ENCODE data around the gene SLC7A1.
A peak's percentile ranks its signal among the peaks of the same experiment; 100 is the strongest.

DNA sequence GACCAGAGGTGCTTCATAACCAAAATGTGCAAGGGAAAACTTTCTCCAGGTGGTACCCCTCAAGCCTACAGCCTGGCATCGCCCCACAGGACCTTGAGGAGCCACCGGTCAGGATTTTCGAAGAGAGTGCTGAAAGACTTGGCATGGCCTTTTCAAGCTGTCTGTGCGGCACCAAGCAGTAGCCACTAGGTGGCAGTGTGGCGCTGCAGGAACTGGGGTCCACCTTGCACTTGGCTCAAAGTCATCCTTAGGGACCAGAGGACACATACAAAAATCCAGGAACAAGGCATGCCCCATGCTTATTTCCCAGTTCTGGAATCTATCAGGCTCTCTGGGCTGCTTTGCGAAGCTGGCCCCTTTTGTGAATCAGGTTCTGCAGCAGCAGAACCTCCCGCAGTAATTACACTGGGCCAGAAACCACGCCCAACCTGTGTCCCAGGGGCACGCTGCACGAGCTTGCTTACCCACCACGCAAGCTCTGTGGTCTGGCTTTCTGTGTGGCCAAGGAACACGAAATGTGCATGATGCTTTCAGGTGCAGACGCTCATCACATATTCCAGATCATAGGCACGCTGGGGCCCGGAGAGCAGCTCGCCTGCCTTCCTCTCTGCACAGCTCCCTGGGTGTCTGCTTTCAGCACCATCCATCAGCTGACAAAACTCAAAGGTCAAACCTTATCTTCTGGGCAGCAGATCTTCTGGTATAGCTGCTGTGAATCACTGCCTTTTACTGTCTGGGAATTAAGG, 87.2 kb downstream of the SLC7A1 start:
- TF ChIP-seq, protein P1, sequence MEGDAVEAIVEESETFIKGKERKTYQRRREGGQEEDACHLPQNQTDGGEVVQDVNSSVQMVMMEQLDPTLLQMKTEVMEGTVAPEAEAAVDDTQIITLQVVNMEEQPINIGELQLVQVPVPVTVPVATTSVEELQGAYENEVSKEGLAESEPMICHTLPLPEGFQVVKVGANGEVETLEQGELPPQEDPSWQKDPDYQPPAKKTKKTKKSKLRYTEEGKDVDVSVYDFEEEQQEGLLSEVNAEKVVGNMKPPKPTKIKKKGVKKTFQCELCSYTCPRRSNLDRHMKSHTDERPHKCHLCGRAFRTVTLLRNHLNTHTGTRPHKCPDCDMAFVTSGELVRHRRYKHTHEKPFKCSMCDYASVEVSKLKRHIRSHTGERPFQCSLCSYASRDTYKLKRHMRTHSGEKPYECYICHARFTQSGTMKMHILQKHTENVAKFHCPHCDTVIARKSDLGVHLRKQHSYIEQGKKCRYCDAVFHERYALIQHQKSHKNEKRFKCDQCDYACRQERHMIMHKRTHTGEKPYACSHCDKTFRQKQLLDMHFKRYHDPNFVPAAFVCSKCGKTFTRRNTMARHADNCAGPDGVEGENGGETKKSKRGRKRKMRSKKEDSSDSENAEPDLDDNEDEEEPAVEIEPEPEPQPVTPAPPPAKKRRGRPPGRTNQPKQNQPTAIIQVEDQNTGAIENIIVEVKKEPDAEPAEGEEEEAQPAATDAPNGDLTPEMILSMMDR (IDR thresholded peaks at IDR 0.05; ENCODE audit: poor library complexity), result peak; percentile 98
- TF ChIP-seq EZH2 (IDR thresholded peaks at IDR 0.05; ENCODE audit: borderline replicate concordance) (no peak), EZH2phosphoT487 (IDR thresholded peaks at IDR 0.05; ENCODE audit: low read depth, severe bottlenecking, unreplicated experiment) (no peak)

Data from hepatocyte (in vitro differentiated cells).